Breast epithelium (tissue), 3 donors: ENCODE results near the gene YWHAH.

Source experiments
- POLR2A ChIP-seq: fragments of 450-650 bp; IDR thresholded peaks from one replicate; pipeline ENCODE4 v1.6.1; 2016; ENCODE audit warnings: antibody characterized with exemption, mild to moderate bottlenecking, moderate library complexity
- POLR2AphosphoS5 ChIP-seq, 3 donors: sonication (generic); formaldehyde crosslinking; IDR thresholded peaks; one replicate each; pipeline ENCODE4 v1.6.1; 2017; ENCODE audit warnings: antibody characterized with exemption in 3 of 3
- TF ChIP-seq, protein P1 (sequence below), 3 donors: fragments of 450-650 bp; IDR thresholded peaks; one replicate each; pipeline ENCODE4 v1.5.1; 2016 to 2017; ENCODE audit warnings: antibody characterized with exemption in 3 of 3, mild to moderate bottlenecking in 3 of 3, moderate library complexity in 3 of 3

GRCh38 chr22:31972180-31972579, 27.8 kb downstream of the YWHAH start:
- TF ChIP-seq POLR2A (no peak), POLR2AphosphoS5 (IDR thresholded peaks at IDR 0.05) (no peak)
- TF ChIP-seq, protein P1, sequence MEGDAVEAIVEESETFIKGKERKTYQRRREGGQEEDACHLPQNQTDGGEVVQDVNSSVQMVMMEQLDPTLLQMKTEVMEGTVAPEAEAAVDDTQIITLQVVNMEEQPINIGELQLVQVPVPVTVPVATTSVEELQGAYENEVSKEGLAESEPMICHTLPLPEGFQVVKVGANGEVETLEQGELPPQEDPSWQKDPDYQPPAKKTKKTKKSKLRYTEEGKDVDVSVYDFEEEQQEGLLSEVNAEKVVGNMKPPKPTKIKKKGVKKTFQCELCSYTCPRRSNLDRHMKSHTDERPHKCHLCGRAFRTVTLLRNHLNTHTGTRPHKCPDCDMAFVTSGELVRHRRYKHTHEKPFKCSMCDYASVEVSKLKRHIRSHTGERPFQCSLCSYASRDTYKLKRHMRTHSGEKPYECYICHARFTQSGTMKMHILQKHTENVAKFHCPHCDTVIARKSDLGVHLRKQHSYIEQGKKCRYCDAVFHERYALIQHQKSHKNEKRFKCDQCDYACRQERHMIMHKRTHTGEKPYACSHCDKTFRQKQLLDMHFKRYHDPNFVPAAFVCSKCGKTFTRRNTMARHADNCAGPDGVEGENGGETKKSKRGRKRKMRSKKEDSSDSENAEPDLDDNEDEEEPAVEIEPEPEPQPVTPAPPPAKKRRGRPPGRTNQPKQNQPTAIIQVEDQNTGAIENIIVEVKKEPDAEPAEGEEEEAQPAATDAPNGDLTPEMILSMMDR (IDR thresholded peaks at IDR 0.05): no peak
